B cell (primary cell): Measurements from ENCODE around the gene TNNT3. TPM values are rescaled to one million over a fixed set of nuclear protein-coding genes. Genes with fewer than 3 reads are reported as not detected.

ENCODE experiments used
- ATAC-seq: fragments of 200-7000 bp; cut with Tn5 transposase; one replicate; pipeline ENCODE4 v1.10.0; 2021; ENCODE audit warnings: low read depth, mild to moderate bottlenecking, moderate number of reproducible peaks, moderate library complexity
- CTCF ChIA-PET: fragments of 350-600 bp; sonication (Branson Sonifier 250); formaldehyde crosslinking; loops from one replicate; lab custom pipeline; 2021; ENCODE audit warnings: antibody characterized with exemption, inconsistent platforms; lab: Charles Lee
- POLR2A ChIA-PET: fragments of 350-600 bp; sonication (Branson Sonifier 250); formaldehyde crosslinking; loops from one replicate; lab custom pipeline; 2021; ENCODE audit warnings: antibody characterized with exemption; lab: Charles Lee
- DNase-seq: peaks from one replicate; pipeline ENCODE4 v3.0.0; 2013
- H2AFZ ChIP-seq: 2 replicates; pipeline ENCODE4 v1.6.1; 2012; ENCODE audit warnings: mild to moderate bottlenecking, low read depth, low read length; ENCODE audit not compliant: insufficient read depth, poor library complexity, severe bottlenecking
- H3K27ac ChIP-seq, 2 donors: 1 replicate in 1 of 2; 2 replicates in 1 of 2; pipeline ENCODE4 v1.5.1; 2012 to 2013; ENCODE audit warnings: low read length in 2 of 2, mild to moderate bottlenecking in 2 of 2, moderate library complexity in 1 of 2
- H3K27me3 ChIP-seq, 4 experiments: fragments of 200-600 bp in 1 of 4; sonication (generic) in 1 of 4; replicated peaks in 1 of 4; 1 replicate in 2 of 4; 2 replicates in 2 of 4; pipeline versions ENCODE4 v1.6.1 to v1.7.0; 2013 to 2016; ENCODE audit warnings: low read length in 3 of 4, mild to moderate bottlenecking in 2 of 4, mixed read lengths in 1 of 4, moderate library complexity in 1 of 4; ENCODE audit not compliant: insufficient read depth in 4 of 4, control insufficient read depth in 3 of 4; ENCODE audit errors: control extremely low read depth in 1 of 4
- H3K36me3 ChIP-seq, 2 experiments: replicated peaks in 1 of 2; 1 replicate in 1 of 2; 2 replicates in 1 of 2; pipeline versions ENCODE4 v1.6.1 to v1.7.1; 2013; ENCODE audit warnings: low read length in 1 of 2; ENCODE audit not compliant: insufficient read depth in 2 of 2, control insufficient read depth in 1 of 2; ENCODE audit errors: control extremely low read depth in 1 of 2, extremely low read depth in 1 of 2
- H3K4me1 ChIP-seq, 2 donors: fragments of 200-600 bp in 1 of 2; sonication (generic) in 1 of 2; 1 replicate in 1 of 2; 2 replicates in 1 of 2; pipeline versions ENCODE4 v1.5.1 to v1.6.1; 2013 to 2017; ENCODE audit warnings: low read length in 2 of 2; ENCODE audit not compliant: control insufficient read depth in 2 of 2, insufficient read depth in 2 of 2
- H3K4me2 ChIP-seq: replicated peaks from 2 replicates; pipeline ENCODE3; 2012; ENCODE audit warnings: mild to moderate bottlenecking, low read depth, low read length; ENCODE audit not compliant: poor library complexity, severe bottlenecking
- H3K4me3 ChIP-seq, 5 experiments: fragments of 200-600 bp in 1 of 5; sonication (generic) in 1 of 5; 1 replicate in 3 of 5; 2 replicates in 2 of 5; pipeline versions ENCODE4 v1.5.1 to v1.7.0; 2011 to 2016; ENCODE audit warnings: low read length in 4 of 5, mild to moderate bottlenecking in 4 of 5, low read depth in 2 of 5, control low read depth in 1 of 5, moderate library complexity in 1 of 5; ENCODE audit not compliant: insufficient read depth in 1 of 5; ENCODE audit errors: control extremely low read depth in 1 of 5, extremely low read depth in 1 of 5
- H3K79me2 ChIP-seq: fragments of 200-600 bp; sonication (generic); one replicate; pipeline ENCODE4 v1.6.0; 2016; ENCODE audit warnings: low read length; ENCODE audit not compliant: control insufficient read depth, insufficient read depth
- H3K9ac ChIP-seq: fragments of 200-600 bp; sonication (generic); 2 replicates; pipeline ENCODE4 v1.6.1; 2017; ENCODE audit warnings: mild to moderate bottlenecking, low read length, moderate library complexity
- H3K9me3 ChIP-seq, 3 donors: one replicate each; pipeline versions ENCODE4 v1.6.1 to v1.7.1; 2013; ENCODE audit warnings: low read length in 2 of 3; ENCODE audit not compliant: control insufficient read depth in 2 of 3, insufficient read depth in 1 of 3; ENCODE audit errors: control extremely low read depth in 1 of 3
- H4K20me1 ChIP-seq: 2 replicates; pipeline ENCODE4 v1.6.0; 2012; ENCODE audit warnings: mild to moderate bottlenecking, low read length; ENCODE audit not compliant: insufficient read depth, control insufficient read depth, poor library complexity, severe bottlenecking
- H3K27ac Mint-ChIP-seq: one replicate; pipeline ENCODE4 v1.8.0; 2021; ENCODE audit warnings: mixed read lengths
- H3K27me3 Mint-ChIP-seq: one replicate; pipeline ENCODE4 v1.8.0; 2021; ENCODE audit warnings: mixed read lengths
- H3K4me1 Mint-ChIP-seq: one replicate; pipeline ENCODE4 v1.8.0; 2021; ENCODE audit warnings: mixed read lengths
- H3K4me3 Mint-ChIP-seq: one replicate; pipeline ENCODE4 v1.8.0; 2021; ENCODE audit warnings: mixed read lengths
- H3K9me3 Mint-ChIP-seq: one replicate; pipeline ENCODE4 v1.8.0; 2022; ENCODE audit warnings: mixed read lengths; ENCODE audit not compliant: insufficient read depth
- CTCF ChIP-seq: fragments of 200-600 bp; IDR thresholded peaks from one replicate; pipeline ENCODE4 v1.8.0; 2022; ENCODE audit warnings: antibody characterized with exemption, mild to moderate bottlenecking
- EZH2 ChIP-seq: IDR thresholded peaks from 2 replicates; pipeline ENCODE4 v1.6.1; 2012; ENCODE audit warnings: borderline replicate concordance, low read depth, mild to moderate bottlenecking, moderate library complexity, low read length; ENCODE audit not compliant: insufficient read depth, poor library complexity, severe bottlenecking
- WGBS: methylation state at CpG from one replicate; pipeline ENCODE4 v1.1.5; 2013; ENCODE audit warnings: missing lambda C conversion rate; ENCODE audit not compliant: insufficient coverage; 5-methylcytosine and 5-hydroxymethylcytosine counted together
- intact Hi-C: fragments of 100-400 bp; cut with micrococcal nuclease; formaldehyde crosslinking; loops from one replicate; pipeline ENCODE4 v1.10.0; 2022
- polyA plus RNA-seq: library from polyadenylated mRNA; depleted of rRNA; stranded (reverse); fragments of >200 nt; gene quantifications from 2 replicates; pipeline ENCODE4 v1.2.3, GENCODE V29; 2012
- total RNA-seq, 2 donors: library from RNA; stranded (reverse); fragments of 120-200 nt in 1 of 2; gene quantifications; 1 replicate in 1 of 2; 2 replicates in 1 of 2; pipeline versions ENCODE4 v1.2.3 to v1.2.4, GENCODE V29; 2013 to 2022

TNNT3 gene
- total and polyA plus RNA-seq, 2 donors (not counting 1 experiment from before 2014, with no cell fraction given) = 2.5 to 10.0 TPM

GRCh38 chr11:1969035-1969434, 49.5 kb downstream of the TNNT3 start:
- Histone ChIP-seq H3K36me3 (no peaks in the 10 kb centered on the region), H3K4me3 (no peak overlapping the region), H3K27me3 (no peaks in the 10 kb centered on the region), H2AFZ (no peak overlapping the region), H4K20me1 (no peaks in the 10 kb centered on the region), H3K4me2 (no peak overlapping the region), H3K79me2 (no peaks in the 10 kb centered on the region), H3K9me3 (no peaks in the 10 kb centered on the region), H3K9ac (no peak overlapping the region), H3K27ac (no peak overlapping the region), H3K4me1 (no peaks in the 10 kb centered on the region)
- no peaks in the 10 kb centered on the region for H3K4me1 Mint-ChIP-seq
- CTCF ChIA-PET = no interaction called here
- ATAC-seq (no peak), DNase-seq (no peak)
- TF ChIP-seq EZH2 = no peak
- no peak for TF ChIP-seq CTCF
- H3K27ac Mint-ChIP-seq = no peak overlapping the region
- POLR2A ChIA-PET = no interaction called here
- no CpG with 5 or more reads among the region's 21 CpGs for WGBS
- intact Hi-C loops = no loop called here
- H3K9me3 Mint-ChIP-seq = no peaks in the 10 kb centered on the region
- no peak overlapping the region for H3K4me3 Mint-ChIP-seq
- H3K27me3 Mint-ChIP-seq = no peaks in the 10 kb centered on the region

- no peak overlapping the region for H3K4me3 ChIP-seq
- no peak overlapping the region for H2AFZ ChIP-seq
- intact Hi-C loops = no loop called here
- H3K79me2 ChIP-seq = no peaks in the 10 kb centered on the region
- no CpG with 5 or more reads among the region's 23 CpGs for WGBS
- no peak overlapping the region for H3K4me2 ChIP-seq
- ChIA-PET CTCF (no interaction called here), POLR2A (no interaction called here)
- H4K20me1 ChIP-seq = no peaks in the 10 kb centered on the region
- TF ChIP-seq CTCF (no peak), EZH2 (no peak)
- Mint-ChIP-seq H3K27ac (no peak overlapping the region), H3K4me3 (no peak overlapping the region), H3K27me3 (no peaks in the 10 kb centered on the region), H3K9me3 (no peaks in the 10 kb centered on the region), H3K4me1 (no peaks in the 10 kb centered on the region)
- no peak for ATAC-seq
- H3K4me1 ChIP-seq = no peaks in the 10 kb centered on the region
- no peaks in the 10 kb centered on the region for H3K36me3 ChIP-seq
- no peak overlapping the region for H3K9ac ChIP-seq
- no peaks in the 10 kb centered on the region for H3K9me3 ChIP-seq
- DNase-seq = no peak
- no peak overlapping the region for H3K27ac ChIP-seq
- no peaks in the 10 kb centered on the region for H3K27me3 ChIP-seq
Measured at GRCh38 chr11:1969776-1970175, 50.3 kb downstream of the TNNT3 start.
